Thymus (tissue), 2 donors: Measurements from ENCODE around the gene EZH2. TPM values are rescaled to one million over a fixed set of nuclear protein-coding genes. Genes with fewer than 3 reads are reported as not detected.

Experiments used
- polyA plus RNA-seq: library from polyadenylated mRNA; stranded (reverse); fragments of 200-250 nt; gene quantifications from one replicate; pipeline ENCODE4 v1.2.3, GENCODE V29; 2013
- total RNA-seq: library from RNA; stranded (reverse); fragments of 120-200 nt; gene quantifications from one replicate; pipeline ENCODE4 v1.2.4, GENCODE V29; 2013
- donor health status: healthy.

The EZH2 gene
- total and polyA plus RNA-seq, 2 donors = 23.4 to 36.0 TPM

Other genes starting within 250 kb of the EZH2 start
- gene CUL1, start 185.4 kb downstream of the EZH2 start, total RNA-seq = 35.5 TPM
- gene CUL1, start 185.4 kb downstream of the EZH2 start, polyA plus RNA-seq = 38.7 TPM
- gene PDIA4, start 144.2 kb upstream of the EZH2 start, total RNA-seq = 93.1 TPM
- 53.3 TPM for gene PDIA4, start 144.2 kb upstream of the EZH2 start, polyA plus RNA-seq
- 7.1 TPM for gene ZNF786, start 206.4 kb upstream of the EZH2 start, total RNA-seq
- gene ZNF786, start 206.4 kb upstream of the EZH2 start, polyA plus RNA-seq = 10.5 TPM
- gene ZNF425, start 242.0 kb upstream of the EZH2 start, total RNA-seq = 2.2 TPM
- 1.6 TPM for gene ZNF425, start 242.0 kb upstream of the EZH2 start, polyA plus RNA-seq